ENCODE measurements around the gene CACNA2D3.

DNA sequence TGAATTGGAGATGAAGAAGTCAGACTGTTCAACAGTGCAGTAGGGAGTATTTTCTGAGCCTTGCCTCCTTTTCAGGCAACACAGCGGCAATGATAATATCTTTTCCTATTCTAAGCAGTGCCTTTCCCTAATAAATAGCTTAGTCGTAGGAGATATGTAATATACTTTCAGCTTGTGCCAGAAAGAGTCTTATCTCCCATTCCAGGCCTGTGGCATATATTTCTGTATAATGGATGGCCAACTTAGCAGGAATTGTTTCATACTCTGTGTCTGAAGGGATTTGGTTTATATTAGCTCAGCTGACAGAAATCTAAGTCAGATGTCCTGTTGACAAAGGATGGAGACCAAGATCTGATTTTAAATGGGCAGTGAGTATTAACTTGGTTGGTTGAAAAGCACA, 397.1 kb downstream of the CACNA2D3 start:
- TF ChIP-seq, protein P1, sequence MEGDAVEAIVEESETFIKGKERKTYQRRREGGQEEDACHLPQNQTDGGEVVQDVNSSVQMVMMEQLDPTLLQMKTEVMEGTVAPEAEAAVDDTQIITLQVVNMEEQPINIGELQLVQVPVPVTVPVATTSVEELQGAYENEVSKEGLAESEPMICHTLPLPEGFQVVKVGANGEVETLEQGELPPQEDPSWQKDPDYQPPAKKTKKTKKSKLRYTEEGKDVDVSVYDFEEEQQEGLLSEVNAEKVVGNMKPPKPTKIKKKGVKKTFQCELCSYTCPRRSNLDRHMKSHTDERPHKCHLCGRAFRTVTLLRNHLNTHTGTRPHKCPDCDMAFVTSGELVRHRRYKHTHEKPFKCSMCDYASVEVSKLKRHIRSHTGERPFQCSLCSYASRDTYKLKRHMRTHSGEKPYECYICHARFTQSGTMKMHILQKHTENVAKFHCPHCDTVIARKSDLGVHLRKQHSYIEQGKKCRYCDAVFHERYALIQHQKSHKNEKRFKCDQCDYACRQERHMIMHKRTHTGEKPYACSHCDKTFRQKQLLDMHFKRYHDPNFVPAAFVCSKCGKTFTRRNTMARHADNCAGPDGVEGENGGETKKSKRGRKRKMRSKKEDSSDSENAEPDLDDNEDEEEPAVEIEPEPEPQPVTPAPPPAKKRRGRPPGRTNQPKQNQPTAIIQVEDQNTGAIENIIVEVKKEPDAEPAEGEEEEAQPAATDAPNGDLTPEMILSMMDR (IDR thresholded peaks at IDR 0.05): no peak
- TF ChIP-seq EP300 (IDR thresholded peaks at IDR 0.05): no peak
- no peak for TF ChIP-seq POLR2A (IDR thresholded peaks at IDR 0.05)
- no peak for TF ChIP-seq POLR2AphosphoS5 (IDR thresholded peaks at IDR 0.05)

Measured in upper lobe of left lung (tissue), 4 donors.